SK-N-MC (cell line): Measurements from ENCODE around the gene ME3.

Source experiments
- DNase-seq: peaks from one replicate; pipeline ENCODE4 v3.0.0-alpha.2; 2011; ENCODE audit warnings: low read depth, low spot score
- H3K27ac ChIP-seq: fragments of 200-600 bp; sonication (generic); 2 replicates; pipeline ENCODE4 v1.5.1; 2016; ENCODE audit warnings: mixed run types
- H3K36me3 ChIP-seq: fragments of 200-600 bp; sonication (generic); 2 replicates; pipeline ENCODE4 v1.6.1; 2017; ENCODE audit warnings: antibody characterized with exemption, low read length, mixed read lengths; ENCODE audit not compliant: insufficient read depth
- H3K4me3 ChIP-seq: fragments of 200-600 bp; sonication (generic); 2 replicates; pipeline ENCODE4 v1.5.1; 2016
- H3K9ac ChIP-seq: fragments of 200-600 bp; sonication (generic); 2 replicates; pipeline ENCODE4 v1.8.0; 2017; ENCODE audit warnings: mixed run types, mixed read lengths; ENCODE audit not compliant: insufficient read length
- H3K9me3 ChIP-seq: fragments of 200-600 bp; sonication (generic); 2 replicates; pipeline ENCODE4 v1.6.1; 2017; ENCODE audit warnings: low read depth, mild to moderate bottlenecking, antibody characterized with exemption, low read length, moderate library complexity, mixed read lengths
- EZH2 ChIP-seq: fragments of 200-600 bp; sonication (generic); IDR thresholded peaks from one replicate; pipeline ENCODE4 v1.6.1; 2017; ENCODE audit warnings: antibody characterized with exemption
- FOXP2 ChIP-seq: optimal IDR thresholded peaks from 2 replicates; pipeline ENCODE3; 2011; ENCODE audit warnings: mild to moderate bottlenecking, moderate library complexity; ENCODE audit not compliant: insufficient read depth; ENCODE audit errors: extremely low read length, control extremely low read depth
- POLR2AphosphoS5 ChIP-seq: IDR thresholded peaks from 2 replicates; pipeline ENCODE4 v1.6.1; 2012; ENCODE audit warnings: mild to moderate bottlenecking, low read depth, low read length, borderline replicate concordance

Gene ME3

GRCh38 chr11:86446924-86447285 is 225.5 kb downstream of the ME3 start:
- no peaks in the 10 kb centered on the region for H3K9me3 ChIP-seq
- no peak overlapping the region for H3K27ac ChIP-seq
- H3K36me3 ChIP-seq: no peaks in the 10 kb centered on the region
- no peak for TF ChIP-seq FOXP2
- TF ChIP-seq EZH2: no peak
- TF ChIP-seq POLR2AphosphoS5: no peak
- H3K9ac ChIP-seq: no peak overlapping the region
- no peak for DNase-seq
- H3K4me3 ChIP-seq: no peak overlapping the region

GRCh38 chr11:86446163-86446923 is 226.1 kb downstream of the ME3 start:
- no peak for DNase-seq
- no peak overlapping the region for H3K9ac ChIP-seq
- H3K36me3 ChIP-seq: no peaks in the 10 kb centered on the region
- no peak overlapping the region for H3K4me3 ChIP-seq
- H3K9me3 ChIP-seq: no peaks in the 10 kb centered on the region
- no peak for TF ChIP-seq POLR2AphosphoS5
- TF ChIP-seq EZH2: no peak
- no peak for TF ChIP-seq FOXP2
- H3K27ac ChIP-seq: no peak overlapping the region

GRCh38 chr11:86444981-86445380 is 227.4 kb downstream of the ME3 start:
- Histone ChIP-seq H3K27ac (no peak overlapping the region), H3K4me3 (no peak overlapping the region), H3K9ac (no peak overlapping the region), H3K9me3 (no peaks in the 10 kb centered on the region), H3K36me3 (no peaks in the 10 kb centered on the region)
- TF ChIP-seq POLR2AphosphoS5 (no peak), EZH2 (no peak), FOXP2 (no peak)
- no peak for DNase-seq

GRCh38 chr11:86443415-86443814 is 229.0 kb downstream of the ME3 start:
- Histone ChIP-seq H3K4me3 (no peak overlapping the region), H3K36me3 (no peaks in the 10 kb centered on the region), H3K9me3 (no peaks in the 10 kb centered on the region), H3K27ac (no peak overlapping the region), H3K9ac (no peak overlapping the region)
- TF ChIP-seq FOXP2: no peak
- no peak for DNase-seq

GRCh38 chr11:86442827-86443226 is 229.6 kb downstream of the ME3 start:
- TF ChIP-seq EZH2 (no peak), FOXP2 (no peak), POLR2AphosphoS5 (no peak)
- no peak overlapping the region for H3K9ac ChIP-seq

DNA sequence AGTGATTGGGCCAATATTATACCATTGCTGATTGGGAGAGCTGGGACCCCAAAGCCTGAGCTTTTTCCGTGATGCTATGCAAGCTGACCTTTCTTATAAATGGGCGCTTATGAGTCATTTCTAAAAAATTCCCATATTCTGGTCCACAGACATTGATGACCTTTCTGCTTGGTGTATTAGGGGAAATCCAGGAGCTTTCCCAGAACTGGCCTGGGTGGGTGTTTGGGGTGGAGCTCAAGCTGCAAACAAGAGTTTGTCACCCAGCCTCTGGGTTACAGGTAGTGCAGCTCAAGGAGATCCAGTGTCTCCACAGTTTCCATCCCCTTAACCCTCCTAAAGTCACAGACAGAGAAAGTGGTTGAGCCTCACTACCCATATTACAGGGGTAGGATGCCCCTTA is 230.0 kb downstream of the ME3 start:
- no peak for DNase-seq
- Histone ChIP-seq H3K4me3 (no peak overlapping the region), H3K36me3 (no peaks in the 10 kb centered on the region)

More at GRCh38 chr11:86442827-86443226, 229.6 kb downstream of the ME3 start:
- H3K27ac ChIP-seq: no peak overlapping the region
- no peak for DNase-seq
- H3K9me3 ChIP-seq: no peaks in the 10 kb centered on the region
- H3K36me3 ChIP-seq: no peaks in the 10 kb centered on the region
- no peak overlapping the region for H3K4me3 ChIP-seq

DNA sequence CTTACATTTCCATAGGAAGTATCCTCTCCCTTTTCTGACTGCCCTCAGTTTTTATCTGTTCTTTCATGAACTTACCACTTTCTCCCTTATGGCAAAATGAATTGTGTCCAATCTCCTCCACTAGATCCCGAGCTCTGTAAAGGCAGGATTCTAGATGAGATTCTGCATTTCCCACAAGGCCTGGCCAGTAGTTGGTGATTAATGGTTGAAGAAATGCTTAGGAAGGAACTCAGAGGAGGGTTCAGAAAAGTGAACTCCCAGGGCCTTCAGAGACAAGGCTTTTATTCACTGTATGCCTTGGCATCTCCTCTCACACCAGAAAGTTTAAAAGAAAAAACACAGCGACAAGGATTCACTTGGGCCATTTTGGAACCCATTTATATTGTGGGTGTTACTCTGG is 231.6 kb downstream of the ME3 start:
- H3K27ac ChIP-seq: no peak overlapping the region

More for the DNA sequence above, 230.0 kb downstream of the ME3 start:
- H3K27ac ChIP-seq: no peak overlapping the region
- H3K9me3 ChIP-seq: no peaks in the 10 kb centered on the region
- no peak overlapping the region for H3K9ac ChIP-seq
- TF ChIP-seq FOXP2 (no peak), POLR2AphosphoS5 (no peak), EZH2 (no peak)

DNA sequence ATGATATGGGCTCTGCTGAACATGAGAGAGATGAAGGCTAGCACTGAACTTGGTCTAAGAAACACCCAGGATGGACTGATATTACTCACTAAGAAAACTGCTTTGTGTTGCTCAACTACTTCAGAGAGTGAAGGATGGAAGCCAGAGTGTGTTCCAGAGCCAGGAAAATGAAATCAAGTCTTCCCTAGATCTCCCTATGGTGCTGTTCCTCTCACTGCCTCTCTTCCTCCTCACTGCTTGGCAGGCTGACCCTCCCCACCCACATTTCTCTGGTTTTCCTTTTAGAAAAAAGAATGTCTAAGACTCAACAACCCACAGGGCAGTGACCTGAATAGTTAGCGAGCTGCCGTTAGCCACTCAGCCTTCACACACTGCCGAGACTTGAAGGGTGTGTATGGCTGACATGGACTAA is 232.1 kb downstream of the ME3 start:
- H3K9ac ChIP-seq: no peak overlapping the region
- no peak for TF ChIP-seq EZH2
- TF ChIP-seq FOXP2: no peak
- no peak for TF ChIP-seq POLR2AphosphoS5
- no peak for DNase-seq
- no peak overlapping the region for H3K4me3 ChIP-seq
- no peaks in the 10 kb centered on the region for H3K36me3 ChIP-seq
- H3K27ac ChIP-seq: no peak overlapping the region
- H3K9me3 ChIP-seq: no peaks in the 10 kb centered on the region

More for the DNA sequence above, 231.6 kb downstream of the ME3 start:
- Histone ChIP-seq H3K36me3 (no peaks in the 10 kb centered on the region), H3K9me3 (no peaks in the 10 kb centered on the region), H3K9ac (no peak overlapping the region), H3K4me3 (no peak overlapping the region)
- no peak for DNase-seq
- TF ChIP-seq FOXP2: no peak
- no peak for TF ChIP-seq EZH2
- no peak for TF ChIP-seq POLR2AphosphoS5

GRCh38 chr11:86438685-86439084 is 233.7 kb downstream of the ME3 start:
- TF ChIP-seq EZH2: no peak
- TF ChIP-seq FOXP2: no peak
- TF ChIP-seq POLR2AphosphoS5: no peak
- DNase-seq: peak; percentile 18

More at GRCh38 chr11:86438685-86439084, 233.7 kb downstream of the ME3 start:
- Histone ChIP-seq H3K9me3 (no peaks in the 10 kb centered on the region), H3K27ac (peak overlapping the region; percentile 72; the same call in 1 of the 2 replicates), H3K4me3 (peak overlapping the region; percentile 26; the same call in 1 of the 2 replicates), H3K36me3 (no peaks in the 10 kb centered on the region), H3K9ac (no peak overlapping the region)
